CD4-positive, alpha-beta T cell (primary cell): ENCODE results near the gene TESMIN. TPM values are rescaled to one million over a fixed set of nuclear protein-coding genes. Genes with fewer than 3 reads are reported as not detected.

ENCODE experiments used
- ATAC-seq: fragments of 200-7000 bp; cut with Tn5 transposase; one replicate; pipeline ENCODE4 v1.10.0; 2022; ENCODE audit warnings: mild to moderate bottlenecking; ENCODE audit not compliant: poor library complexity
- CTCF ChIA-PET: fragments of 350-600 bp; sonication (Branson Sonifier 250); formaldehyde crosslinking; loops from one replicate; lab custom pipeline; 2021; ENCODE audit warnings: antibody characterized with exemption, inconsistent platforms; lab: Charles Lee
- POLR2A ChIA-PET: fragments of 350-600 bp; sonication (Branson Sonifier 250); formaldehyde crosslinking; loops from one replicate; lab custom pipeline; 2021; ENCODE audit warnings: antibody characterized with exemption, inconsistent platforms; lab: Charles Lee
- DNase-seq, 14 experiments: peaks; one replicate each; pipeline ENCODE4 v3.0.0-alpha.2; 2013 to 2020; ENCODE audit warnings: mixed read lengths in 2 of 14
- H3K27ac ChIP-seq, 2 donors: one replicate each; pipeline versions ENCODE4 v1.5.1 to v1.7.0; 2013; ENCODE audit warnings: low read length in 2 of 2, low read depth in 1 of 2, mild to moderate bottlenecking in 1 of 2
- H3K27me3 ChIP-seq, 2 experiments: 1 replicate in 1 of 2; 2 replicates in 1 of 2; pipeline versions ENCODE4 v1.6.1 to v1.7.0; 2013; ENCODE audit warnings: low read length in 2 of 2, control low read depth in 1 of 2, mild to moderate bottlenecking in 1 of 2, moderate library complexity in 1 of 2; ENCODE audit not compliant: insufficient read depth in 2 of 2, control insufficient read depth in 1 of 2
- H3K36me3 ChIP-seq: one replicate; pipeline ENCODE4 v1.6.1; 2013; ENCODE audit warnings: low read length, control low read depth; ENCODE audit not compliant: insufficient read depth
- H3K4me1 ChIP-seq: one replicate; pipeline ENCODE4 v1.6.1; 2013; ENCODE audit warnings: low read length, control low read depth; ENCODE audit not compliant: insufficient read depth
- H3K4me3 ChIP-seq: one replicate; pipeline ENCODE4 v1.5.1; 2013; ENCODE audit warnings: mild to moderate bottlenecking, low read length, moderate library complexity
- H3K9me3 ChIP-seq, 2 experiments: 1 replicate in 1 of 2; 2 replicates in 1 of 2; pipeline versions ENCODE4 v1.6.1 to v1.7.0; 2013; ENCODE audit warnings: low read length in 2 of 2, mild to moderate bottlenecking in 2 of 2, control low read depth in 1 of 2, moderate library complexity in 1 of 2; ENCODE audit not compliant: control insufficient read depth in 1 of 2, insufficient read depth in 1 of 2
- H3K27ac Mint-ChIP-seq: one replicate; pipeline ENCODE4 v1.8.0; 2020; ENCODE audit warnings: mixed read lengths
- H3K27me3 Mint-ChIP-seq: one replicate; pipeline ENCODE4 v1.8.0; 2021; ENCODE audit warnings: mixed read lengths
- H3K36me3 Mint-ChIP-seq: one replicate; pipeline ENCODE4 v1.8.0; 2021; ENCODE audit warnings: low read depth, mixed read lengths
- H3K4me1 Mint-ChIP-seq: one replicate; pipeline ENCODE4 v1.8.0; 2021; ENCODE audit warnings: low read depth, mixed read lengths
- H3K4me3 Mint-ChIP-seq: one replicate; pipeline ENCODE4 v1.8.0; 2020; ENCODE audit warnings: mild to moderate bottlenecking, mixed read lengths
- H3K9me3 Mint-ChIP-seq: one replicate; pipeline ENCODE4 v1.8.0; 2020; ENCODE audit warnings: mixed read lengths
- CTCF ChIP-seq: fragments of 200-600 bp; IDR thresholded peaks from one replicate; pipeline ENCODE4 v1.8.0; 2022; ENCODE audit warnings: antibody characterized with exemption, mild to moderate bottlenecking
- intact Hi-C, 2 experiments: fragments of 100-400 bp; cut with DNase I in 1 of 2; cut with micrococcal nuclease in 1 of 2; formaldehyde crosslinking; loops; one replicate each; pipeline versions ENCODE4 v1.15.1 to v1.9.0; 2023 to 2025; cut with DNase I, micrococcal nuclease
- total RNA-seq, 174 experiments: library from RNA in 2 of 174; stranded (reverse) in 2 of 174; gene quantifications; one replicate each; pipeline ENCODE4 v1.2.3 and lab custom pipeline; 2021 to 2026

The TESMIN gene
- total RNA-seq, 2 experiments from 2014 or later = 3.7 to 4.3 TPM

- no peak overlapping the region for H3K27ac Mint-ChIP-seq
- no peak for TF ChIP-seq CTCF
- Histone ChIP-seq H3K27me3 (no peaks in the 10 kb centered on the region), H3K9me3 (no peaks in the 10 kb centered on the region), H3K36me3 (peaks cover 39% of the 10 kb centered on the region), H3K27ac (no peak overlapping the region), H3K4me3 (no peak overlapping the region), H3K4me1 (no peaks in the 10 kb centered on the region)
- ChIA-PET POLR2A (no interaction called here), CTCF (no interaction called here)
- intact Hi-C loops = no loop called here
- H3K27me3 Mint-ChIP-seq = no peaks in the 10 kb centered on the region
- DNase-seq = no peak
- H3K4me3 Mint-ChIP-seq = no peak overlapping the region
- H3K36me3 Mint-ChIP-seq = peaks cover 75% of the 10 kb centered on the region
- no peaks in the 10 kb centered on the region for H3K9me3 Mint-ChIP-seq
- no peaks in the 10 kb centered on the region for H3K4me1 Mint-ChIP-seq
- no peak for ATAC-seq
Measured at GRCh38 chr11:68761801-68762200, 10.5 kb upstream of the TESMIN start.

GRCh38 chr11:68759991-68760390 lies 8.7 kb upstream of the TESMIN start:
- intact Hi-C loops = loop anchor here in 1 of 2 experiments (10.0 kb wide), 1 partner anchor 915 kb away; the partner anchor contains the start of gene LTO1
- ChIA-PET CTCF (no interaction called here), POLR2A (no interaction called here)
- Histone ChIP-seq H3K9me3 (no peaks in the 10 kb centered on the region), H3K4me1 (no peaks in the 10 kb centered on the region), H3K27ac (no peak overlapping the region), H3K36me3 (peaks cover 48% of the 10 kb centered on the region), H3K4me3 (no peak overlapping the region), H3K27me3 (no peaks in the 10 kb centered on the region)
- Mint-ChIP-seq H3K36me3 (peaks cover 74% of the 10 kb centered on the region), H3K27ac (no peak overlapping the region), H3K9me3 (no peaks in the 10 kb centered on the region), H3K4me3 (no peak overlapping the region), H3K27me3 (no peaks in the 10 kb centered on the region), H3K4me1 (no peaks in the 10 kb centered on the region)
- ATAC-seq = no peak
- TF ChIP-seq CTCF = no peak
- DNase-seq = no peak

- Mint-ChIP-seq H3K9me3 (no peaks in the 10 kb centered on the region), H3K27me3 (no peaks in the 10 kb centered on the region), H3K4me3 (no peak overlapping the region), H3K36me3 (peaks cover 58% of the 10 kb centered on the region), H3K27ac (no peak overlapping the region), H3K4me1 (no peaks in the 10 kb centered on the region)
- CTCF ChIA-PET = no interaction called here
- H3K9me3 ChIP-seq = no peaks in the 10 kb centered on the region
- no peaks in the 10 kb centered on the region for H3K4me1 ChIP-seq
- no peak for TF ChIP-seq CTCF
- no peak overlapping the region for H3K27ac ChIP-seq
- ATAC-seq = no peak
- H3K27me3 ChIP-seq = no peaks in the 10 kb centered on the region
- no peak overlapping the region for H3K4me3 ChIP-seq
- POLR2A ChIA-PET = no interaction called here
- intact Hi-C loops = loop anchor here in 1 of 2 experiments (10.0 kb wide), 1 partner anchor 917 kb away; the partner anchor contains the start of gene LTO1
- DNase-seq = no peak
- peaks cover 44% of the 10 kb centered on the region for H3K36me3 ChIP-seq
Measured at GRCh38 chr11:68757711-68758110, 6.4 kb upstream of the TESMIN start.
